GM19240 (cell line): ENCODE results near the gene IGF2BP2.

Experiments used
- DNase-seq: peaks from one replicate; pipeline ENCODE4 v3.0.0; 2011; ENCODE audit warnings: low spot score; ENCODE audit not compliant: insufficient read length

The IGF2BP2 gene

DNA sequence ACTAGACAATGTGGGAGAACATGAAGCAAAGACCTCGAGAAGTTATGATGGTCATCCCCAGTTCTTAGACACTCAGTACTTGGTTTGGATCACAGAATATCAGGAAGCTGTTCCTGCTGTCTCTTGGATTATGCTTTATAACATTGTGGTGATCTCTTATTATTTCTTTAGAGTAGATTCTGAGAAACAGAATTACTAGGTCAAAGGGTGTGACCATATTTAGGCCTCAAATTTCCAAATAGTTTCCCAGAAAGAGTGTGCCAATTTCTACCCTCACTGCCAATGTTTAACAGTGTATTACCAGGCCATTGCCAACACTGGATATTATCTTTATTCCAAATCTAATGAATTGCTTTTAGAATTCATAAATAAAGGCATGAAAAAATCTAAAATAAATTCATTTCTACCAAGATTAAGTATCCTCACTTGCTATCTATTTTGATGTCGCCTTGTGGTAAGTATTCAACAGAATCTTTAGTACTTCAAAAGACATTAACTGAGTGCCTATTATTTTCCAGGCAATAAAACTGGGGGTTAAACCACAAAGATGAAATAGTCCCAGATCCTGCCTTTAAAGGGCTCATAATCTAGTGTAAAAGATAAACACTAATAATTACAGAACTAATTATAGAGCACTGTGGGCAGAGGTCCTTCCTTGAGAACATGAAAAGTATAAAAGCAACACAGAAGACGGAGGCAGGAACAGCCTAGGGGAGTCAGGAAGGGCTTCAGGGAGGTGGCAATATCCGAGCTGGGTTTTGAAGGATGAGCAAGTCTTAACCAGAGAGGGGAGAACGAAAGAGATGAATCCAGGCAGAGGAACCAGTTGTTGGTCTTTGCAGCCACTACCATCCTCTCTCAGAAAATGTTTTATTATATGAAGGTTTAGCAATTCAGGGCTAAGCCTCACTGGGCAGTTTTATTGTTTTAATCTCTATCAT lies 86.8 kb downstream of the IGF2BP2 start:
- DNase-seq = no peak

DNA sequence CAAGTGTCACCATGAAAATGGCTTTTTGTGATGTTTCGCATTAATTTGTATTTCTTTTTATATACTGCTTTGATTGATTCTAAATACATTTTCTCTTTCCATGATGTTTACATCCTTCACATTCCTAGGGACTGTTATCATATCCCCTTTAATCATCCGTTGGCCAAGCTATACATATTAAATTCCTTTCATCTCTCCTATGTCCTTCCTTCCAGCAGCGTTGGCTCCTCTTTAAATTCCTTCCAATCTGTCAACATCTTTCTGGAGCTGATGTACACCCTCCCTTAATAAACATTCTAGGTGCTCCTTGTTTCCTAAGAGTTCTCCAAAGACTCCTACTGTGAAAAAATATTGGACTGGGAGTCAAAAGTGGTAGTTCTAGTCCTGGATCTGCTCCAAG lies 87.8 kb downstream of the IGF2BP2 start:
- DNase-seq = no peak

DNA sequence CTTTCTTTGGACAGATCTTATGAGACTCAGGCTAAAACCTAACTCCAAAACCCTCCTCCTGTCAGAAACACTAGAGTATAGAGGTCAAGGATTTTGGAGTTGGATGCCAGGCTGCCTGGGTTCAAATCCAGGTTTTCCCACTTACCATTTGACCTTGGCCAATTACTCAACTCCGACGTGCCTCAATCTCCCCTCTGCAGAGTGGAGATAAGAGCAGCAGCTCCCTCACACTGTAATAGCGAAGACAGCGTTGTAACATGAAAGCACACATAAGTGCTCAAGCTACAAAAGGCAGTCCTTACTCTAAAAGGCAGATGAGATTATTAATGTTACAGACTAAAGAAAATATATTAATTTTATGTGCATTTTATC lies 90.1 kb downstream of the IGF2BP2 start:
- no peak for DNase-seq

GRCh38 chr3:185733980-185734724 lies 90.7 kb downstream of the IGF2BP2 start:
- no peak for DNase-seq

DNA sequence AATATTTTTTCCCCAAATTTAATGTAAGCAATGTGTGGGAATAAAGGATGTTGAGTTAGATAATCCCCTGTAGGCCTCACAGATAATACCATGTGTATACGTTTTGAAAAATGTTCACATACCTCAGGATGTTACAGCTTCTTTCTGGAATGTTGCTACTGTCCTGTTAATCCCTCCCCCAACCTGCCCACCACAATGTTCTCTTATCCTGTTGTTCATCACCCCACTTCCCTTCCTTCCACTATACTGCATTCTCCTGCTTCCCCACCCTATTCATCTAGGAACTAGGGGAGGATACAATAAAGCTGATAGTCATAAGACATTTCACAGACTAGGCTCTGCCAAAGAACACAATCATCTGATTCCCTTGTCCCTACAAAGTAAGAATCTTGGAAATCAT lies 92.1 kb downstream of the IGF2BP2 start:
- DNase-seq = no peak

- no peak for DNase-seq
These were observed 94.3 kb downstream of the IGF2BP2 start for GRCh38 chr3:185730550-185730949.

GRCh38 chr3:185729337-185730055 lies 95.3 kb downstream of the IGF2BP2 start:
- no peak for DNase-seq

DNA sequence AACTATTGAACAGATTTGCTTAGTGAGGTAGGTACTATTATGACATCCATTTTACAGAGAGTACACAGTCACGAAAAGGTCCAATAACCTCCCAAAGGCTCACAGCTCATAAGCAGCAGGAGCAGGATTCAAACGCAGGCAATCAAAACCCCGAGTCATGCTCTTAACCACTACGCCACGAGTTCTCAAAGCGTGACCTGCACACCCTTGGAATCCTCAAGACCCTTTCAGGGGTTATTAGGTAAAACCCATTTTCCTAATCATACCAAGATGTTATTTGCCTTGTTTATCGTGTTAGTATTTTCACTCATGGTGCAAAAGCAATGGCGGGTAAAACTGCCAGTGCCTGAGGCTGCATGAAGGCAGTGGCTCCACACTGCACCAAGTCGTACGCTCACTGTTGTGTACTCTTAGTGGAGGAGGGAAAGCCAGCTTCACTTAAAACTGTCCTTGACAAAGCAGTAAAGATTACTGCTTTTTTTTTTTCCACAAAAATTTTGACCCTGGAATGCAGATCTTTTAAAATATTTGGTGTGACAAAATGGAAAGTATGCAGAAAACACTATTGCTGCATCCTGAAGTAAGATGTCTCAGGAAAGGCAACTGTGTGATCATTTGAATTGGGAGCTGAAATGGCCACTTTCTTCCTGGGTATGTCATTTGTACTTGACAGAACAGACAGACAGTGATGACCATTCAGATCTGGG lies 96.1 kb downstream of the IGF2BP2 start:
- DNase-seq = no peak

GRCh38 chr3:185727873-185728272 lies 97.0 kb downstream of the IGF2BP2 start:
- no peak for DNase-seq

DNA sequence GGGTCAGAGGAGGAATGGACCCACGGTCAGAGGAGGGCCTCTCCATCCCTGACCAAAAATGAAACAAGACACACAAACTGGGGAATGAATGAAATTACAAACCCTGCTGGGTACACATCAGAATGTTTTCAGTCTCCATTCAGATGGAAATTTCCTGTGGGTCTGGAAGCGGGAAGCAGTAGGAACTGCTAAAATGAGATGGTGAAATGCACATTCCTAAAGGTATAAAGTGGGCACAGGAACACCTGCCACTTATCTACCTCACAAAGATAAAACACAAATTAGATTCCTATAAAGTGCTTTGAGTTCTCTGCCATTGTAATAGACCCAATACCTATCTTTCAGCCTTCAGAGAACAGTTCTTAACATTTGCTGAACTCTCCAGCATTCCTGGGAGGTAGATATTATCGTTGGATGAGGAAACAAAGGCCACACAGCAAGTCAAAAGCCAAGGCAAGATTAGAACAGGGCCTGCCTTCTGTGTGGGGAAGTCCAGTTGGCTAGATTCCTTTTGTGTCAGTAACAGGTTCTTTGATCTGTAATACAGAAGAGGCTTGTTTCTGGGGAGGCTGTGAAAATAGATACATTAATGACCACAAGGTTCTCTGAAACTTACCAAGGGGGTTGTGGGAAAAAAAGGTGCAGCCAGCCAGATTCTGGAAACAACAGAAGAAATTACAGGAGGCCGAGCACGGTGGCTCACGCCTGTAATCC lies 98.4 kb downstream of the IGF2BP2 start:
- DNase-seq = no peak

DNA sequence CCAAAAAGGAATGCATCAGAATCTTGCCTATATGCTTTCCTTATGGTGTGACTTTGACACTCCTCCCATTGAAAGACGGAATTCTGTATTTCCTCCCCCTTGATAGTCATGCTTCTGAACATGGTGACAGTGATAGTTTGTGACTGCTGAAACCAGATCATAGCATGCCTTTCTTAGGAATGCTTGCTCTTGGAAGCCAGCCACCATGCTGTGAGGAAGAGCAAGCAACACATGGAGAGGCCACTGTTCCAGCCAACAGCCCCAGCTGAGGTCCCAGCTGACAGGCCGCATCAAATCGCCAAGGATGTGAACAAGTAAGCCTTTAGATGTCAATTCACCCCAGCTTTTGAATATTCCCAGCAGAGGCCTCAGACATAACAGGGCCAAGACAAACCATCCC lies 100.1 kb downstream of the IGF2BP2 start:
- DNase-seq = no peak

DNA sequence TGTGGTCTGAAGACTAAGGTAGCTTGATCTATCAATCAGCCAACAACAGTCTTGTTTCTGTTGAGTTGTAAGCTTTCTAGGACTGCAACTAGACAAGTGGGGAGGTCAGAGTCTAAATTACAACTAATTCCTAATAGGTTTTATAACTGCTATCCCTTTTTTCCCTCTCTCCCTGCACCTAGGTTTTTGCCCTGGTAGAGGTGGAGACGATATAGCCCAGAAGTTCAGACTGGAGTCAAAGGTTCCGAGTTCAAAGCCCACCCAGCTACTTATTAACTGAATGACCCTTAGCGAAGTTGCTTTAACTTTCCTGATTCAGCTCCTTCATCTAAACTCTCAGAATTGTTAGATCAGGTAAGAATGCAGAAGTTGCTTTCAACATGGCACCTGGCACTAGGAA lies 100.6 kb downstream of the IGF2BP2 start:
- DNase-seq = no peak

DNA sequence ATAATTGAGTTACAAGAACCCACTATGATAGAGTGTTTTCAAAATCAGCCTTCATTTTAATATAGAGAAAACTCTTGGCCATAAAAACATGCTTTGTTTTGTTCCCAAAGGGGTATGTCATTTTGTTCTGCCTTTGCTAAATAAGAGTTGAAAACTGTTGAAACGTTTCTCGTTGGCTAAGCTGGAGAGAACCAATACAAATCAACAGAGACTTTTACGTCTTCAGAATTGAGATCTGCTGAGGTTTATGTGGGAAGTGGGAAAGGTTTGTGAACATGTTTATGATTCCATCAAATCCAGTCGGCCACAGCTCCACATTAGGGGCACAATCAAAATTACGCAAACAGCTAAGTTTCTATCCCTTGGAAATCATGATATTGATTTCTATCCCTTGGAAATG lies 102.0 kb downstream of the IGF2BP2 start:
- DNase-seq = no peak

GRCh38 chr3:185721970-185722369 lies 102.9 kb downstream of the IGF2BP2 start:
- no peak for DNase-seq

DNA sequence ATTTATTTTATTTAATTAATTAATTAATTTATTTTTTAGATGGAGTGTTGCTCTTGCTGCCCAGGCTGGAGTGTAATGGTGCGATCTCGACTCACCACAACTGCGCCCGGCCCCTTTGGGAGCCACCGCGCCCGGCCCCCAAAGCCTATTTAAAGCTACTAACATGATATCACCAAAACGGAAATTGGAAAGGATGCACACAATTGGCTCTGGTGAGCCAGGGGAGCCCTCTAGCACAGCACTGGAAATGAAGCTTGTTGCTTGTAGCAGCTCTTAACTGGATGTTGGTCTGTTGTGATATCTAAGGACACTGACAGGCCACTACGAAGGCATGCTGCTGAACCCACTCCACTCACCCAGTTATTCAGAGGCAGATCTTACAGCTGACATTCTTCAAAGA lies 104.5 kb downstream of the IGF2BP2 start:
- no peak for DNase-seq

- no peak for DNase-seq
These were observed 105.9 kb downstream of the IGF2BP2 start for GRCh38 chr3:185718736-185719593.

- DNase-seq = no peak
These were observed 107.0 kb downstream of the IGF2BP2 start for GRCh38 chr3:185717627-185718402.

DNA sequence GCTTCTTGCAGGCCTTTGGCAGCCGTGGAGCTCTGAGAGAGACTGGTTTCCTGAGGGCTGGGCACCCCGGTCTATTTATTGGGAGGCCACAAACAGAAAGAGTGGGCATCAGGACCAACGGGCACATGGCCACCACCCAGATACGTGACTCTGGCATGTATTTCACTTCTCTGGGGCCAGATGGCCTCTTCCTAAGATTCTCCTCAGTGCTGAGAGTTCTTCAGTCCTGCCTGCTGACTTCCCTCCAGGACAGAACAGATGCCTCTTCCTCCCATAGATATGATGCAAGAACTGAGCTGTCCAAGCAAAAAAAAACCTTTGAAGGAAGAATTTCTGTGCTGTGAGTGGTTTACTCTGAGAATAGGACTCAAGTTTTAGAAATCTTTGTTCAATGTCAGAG lies 107.7 kb downstream of the IGF2BP2 start:
- DNase-seq = no peak
